Upper lobe of left lung (tissue), 6 donors: ENCODE data around the gene UTS2B. TPM values are rescaled to one million over a fixed set of nuclear protein-coding genes. Genes with fewer than 3 reads are reported as not detected.
A peak's percentile ranks its signal among the peaks of the same experiment; 100 is the strongest.

Experiments used
- ATAC-seq, 2 donors: fragments of 200-7000 bp; cut with Tn5 transposase; one replicate each; pipeline ENCODE4 v1.9.1; 2022; ENCODE audit warnings: mild to moderate bottlenecking in 2 of 2, moderate library complexity in 2 of 2; ENCODE audit not compliant: low FRiP score in 2 of 2
- DNase-seq, 2 donors: peaks; one replicate each; pipeline ENCODE4 v3.0.0-alpha.2; 2019 to 2020
- H3K27ac ChIP-seq, 4 donors: fragments of 200-600 bp; sonication (generic); one replicate each; pipeline ENCODE4 v1.5.1; 2016 to 2019
- H3K27me3 ChIP-seq, 4 donors: fragments of 200-600 bp; sonication (generic); one replicate each; pipeline ENCODE4 v1.5.1; 2017 to 2019
- H3K36me3 ChIP-seq, 4 donors: fragments of 200-600 bp; sonication (generic); one replicate each; pipeline ENCODE4 v1.5.1; 2016 to 2019
- H3K4me1 ChIP-seq, 4 donors: fragments of 200-600 bp; sonication (generic); one replicate each; pipeline ENCODE4 v1.5.1; 2018 to 2019
- H3K4me3 ChIP-seq, 4 donors: fragments of 200-600 bp; sonication (generic); one replicate each; pipeline ENCODE4 v1.5.1; 2017 to 2019; ENCODE audit warnings: mild to moderate bottlenecking in 2 of 4, moderate library complexity in 1 of 4
- H3K9me3 ChIP-seq, 4 donors: fragments of 200-600 bp; sonication (generic); one replicate each; pipeline ENCODE4 v1.5.1; 2018 to 2019
- EP300 ChIP-seq, 4 donors: sonication (generic); formaldehyde crosslinking; IDR thresholded peaks; one replicate each; pipeline ENCODE4 v1.5.1; 2017; ENCODE audit warnings: antibody characterized with exemption in 4 of 4, control low read depth in 2 of 4
- POLR2A ChIP-seq, 4 donors: fragments of 450-650 bp; IDR thresholded peaks; one replicate each; pipeline ENCODE4 v1.5.1; 2016 to 2017; ENCODE audit warnings: antibody characterized with exemption in 4 of 4, mild to moderate bottlenecking in 2 of 4
- POLR2AphosphoS5 ChIP-seq, 2 donors: sonication (generic); formaldehyde crosslinking; IDR thresholded peaks; one replicate each; pipeline ENCODE4 v1.5.1; 2017; ENCODE audit warnings: antibody characterized with exemption in 2 of 2
- WGBS, 2 donors: methylation state at CpG; one replicate each; pipeline ENCODE4 v1.1.5; 2017 to 2018; 5-methylcytosine and 5-hydroxymethylcytosine counted together
- total RNA-seq, 6 donors: library from RNA; depleted of rRNA in 4 of 6; stranded (reverse); fragments of >200 nt in 4 of 6; gene quantifications; one replicate each; pipeline versions ENCODE4 v1.1.0 to v1.2.1, GENCODE V29; 2016 to 2021
- TF ChIP-seq, protein P1 (sequence below), 6 experiments: fragments of 450-650 bp in 4 of 6; fragments of 200-600 bp in 2 of 6; sonication (generic) in 2 of 6; IDR thresholded peaks; one replicate each; pipeline ENCODE4 v1.5.1; 2016 to 2019; ENCODE audit warnings: antibody characterized with exemption in 6 of 6
- donor health status: DM: no; HTN: no; CAD: no; lungs with moderate emphysema.
- donor health status: DM: no; HTN: yes; CAD: no; lungs with severe emphysema.

Gene UTS2B
- total RNA-seq, 6 donors from 2014 or later, result 0.37 to 0.98 (median 0.74) TPM; not detected in 3

DNA sequence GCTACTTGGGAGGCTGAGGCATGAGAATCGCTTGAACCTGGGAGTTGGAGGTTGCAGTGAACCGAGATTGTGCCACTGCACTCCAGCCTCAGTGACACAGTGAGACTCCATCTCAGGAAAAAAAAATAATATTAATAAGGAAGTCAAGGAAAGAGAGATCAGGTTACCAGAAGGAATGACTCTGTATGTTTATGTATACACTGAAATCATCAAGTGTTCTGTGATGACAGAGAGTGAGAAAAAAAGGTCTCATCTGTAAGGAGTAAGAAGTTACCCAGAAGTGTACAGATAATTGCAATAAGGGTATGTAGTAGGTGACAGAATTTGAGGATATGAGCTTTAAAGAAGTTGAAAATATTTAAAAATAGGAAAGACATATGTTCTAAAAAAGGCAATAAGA, 5.4 kb downstream of the UTS2B start:
- 92 to 94% methylated on average over 2 of the region's 2 CpGs for WGBS, 2 donors
- no peak for ATAC-seq

GRCh38 chr3:191321019-191321767, 9.1 kb downstream of the UTS2B start:
- no peak overlapping the region for H3K4me3 ChIP-seq
- ATAC-seq, result no peak
- no peaks in the 10 kb centered on the region for H3K27me3 ChIP-seq
- H3K9me3 ChIP-seq, result peaks cover 0 to 5% (median 0%) of the 10 kb centered on the region in 4 donors
- no peak overlapping the region for H3K27ac ChIP-seq
- TF ChIP-seq EP300 (IDR thresholded peaks at IDR 0.05) (no peak), POLR2A (IDR thresholded peaks at IDR 0.05) (no peak), POLR2AphosphoS5 (IDR thresholded peaks at IDR 0.05) (no peak)
- TF ChIP-seq, protein P1, sequence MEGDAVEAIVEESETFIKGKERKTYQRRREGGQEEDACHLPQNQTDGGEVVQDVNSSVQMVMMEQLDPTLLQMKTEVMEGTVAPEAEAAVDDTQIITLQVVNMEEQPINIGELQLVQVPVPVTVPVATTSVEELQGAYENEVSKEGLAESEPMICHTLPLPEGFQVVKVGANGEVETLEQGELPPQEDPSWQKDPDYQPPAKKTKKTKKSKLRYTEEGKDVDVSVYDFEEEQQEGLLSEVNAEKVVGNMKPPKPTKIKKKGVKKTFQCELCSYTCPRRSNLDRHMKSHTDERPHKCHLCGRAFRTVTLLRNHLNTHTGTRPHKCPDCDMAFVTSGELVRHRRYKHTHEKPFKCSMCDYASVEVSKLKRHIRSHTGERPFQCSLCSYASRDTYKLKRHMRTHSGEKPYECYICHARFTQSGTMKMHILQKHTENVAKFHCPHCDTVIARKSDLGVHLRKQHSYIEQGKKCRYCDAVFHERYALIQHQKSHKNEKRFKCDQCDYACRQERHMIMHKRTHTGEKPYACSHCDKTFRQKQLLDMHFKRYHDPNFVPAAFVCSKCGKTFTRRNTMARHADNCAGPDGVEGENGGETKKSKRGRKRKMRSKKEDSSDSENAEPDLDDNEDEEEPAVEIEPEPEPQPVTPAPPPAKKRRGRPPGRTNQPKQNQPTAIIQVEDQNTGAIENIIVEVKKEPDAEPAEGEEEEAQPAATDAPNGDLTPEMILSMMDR (IDR thresholded peaks at IDR 0.05), result no peak
- DNase-seq, result no peak
- 89 to 92% methylated on average over 4 of the region's 4 CpGs for WGBS, 2 donors
- no peaks in the 10 kb centered on the region for H3K4me1 ChIP-seq
- no peaks in the 10 kb centered on the region for H3K36me3 ChIP-seq

More for the DNA sequence above, 5.4 kb downstream of the UTS2B start:
- no peak for DNase-seq
- TF ChIP-seq POLR2AphosphoS5 (IDR thresholded peaks at IDR 0.05) (no peak), POLR2A (IDR thresholded peaks at IDR 0.05) (no peak), EP300 (IDR thresholded peaks at IDR 0.05) (no peak)
- TF ChIP-seq, protein P1 (IDR thresholded peaks at IDR 0.05), result no peak
- H3K4me1 ChIP-seq, result peaks cover 0 to 5% (median 0%) of the 10 kb centered on the region in 4 donors
- H3K27me3 ChIP-seq, result peaks cover 0 to 6% (median 0%) of the 10 kb centered on the region in 4 donors
- H3K4me3 ChIP-seq, result no peak overlapping the region
- H3K9me3 ChIP-seq, result no peaks in the 10 kb centered on the region
- H3K36me3 ChIP-seq, result no peaks in the 10 kb centered on the region
- H3K27ac ChIP-seq, result no peak overlapping the region

DNA sequence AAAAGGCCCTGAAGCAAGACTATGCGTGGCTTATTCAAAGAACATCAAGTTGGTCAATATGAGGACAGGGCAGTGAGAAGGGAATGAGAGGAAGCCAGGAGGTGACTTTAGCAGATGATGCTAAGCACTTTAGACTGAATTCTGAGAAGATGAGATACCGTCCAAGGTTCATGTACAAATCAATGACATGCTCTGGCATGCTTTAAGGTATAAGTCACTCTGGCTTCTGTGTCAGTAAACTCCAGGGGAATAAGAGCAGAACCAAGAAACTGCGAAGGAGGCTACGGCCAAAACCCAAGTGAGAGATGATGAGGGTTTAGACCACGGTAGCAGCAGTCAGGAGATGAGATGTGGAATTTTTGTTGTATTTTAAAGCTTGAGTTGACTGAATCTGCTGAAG, 10.0 kb downstream of the UTS2B start:
- H3K9me3 ChIP-seq, result peaks cover 0 to 5% (median 0%) of the 10 kb centered on the region in 4 donors
- TF ChIP-seq POLR2AphosphoS5 (IDR thresholded peaks at IDR 0.05), result no peak
- no peak for TF ChIP-seq EP300 (IDR thresholded peaks at IDR 0.05)
- TF ChIP-seq, protein P1 (IDR thresholded peaks at IDR 0.05), result no peak
- no peak for TF ChIP-seq POLR2A (IDR thresholded peaks at IDR 0.05)
- no peaks in the 10 kb centered on the region for H3K27me3 ChIP-seq
- H3K4me3 ChIP-seq, result no peak overlapping the region
- H3K27ac ChIP-seq, result no peak overlapping the region
- DNase-seq (no peak), ATAC-seq (no peak)
- no peaks in the 10 kb centered on the region for H3K4me1 ChIP-seq
- 96 to 99% methylated on average over 5 of the region's 5 CpGs for WGBS, 2 donors
- H3K36me3 ChIP-seq, result no peaks in the 10 kb centered on the region

GRCh38 chr3:191316876-191317603, 13.3 kb downstream of the UTS2B start:
- ATAC-seq (peak; percentile 30 to 32), DNase-seq (peak in 1 of 2 donors; percentile 82)
- Histone ChIP-seq H3K4me1 (no peaks in the 10 kb centered on the region), H3K36me3 (no peaks in the 10 kb centered on the region), H3K4me3 (no peak overlapping the region), H3K27ac (no peak overlapping the region), H3K27me3 (no peaks in the 10 kb centered on the region), H3K9me3 (peaks cover 0 to 5% (median 0%) of the 10 kb centered on the region in 4 donors)
- 95 to 97% methylated on average over 24 to 38 of the region's 40 CpGs for WGBS, 2 donors
- TF ChIP-seq POLR2AphosphoS5 (IDR thresholded peaks at IDR 0.05) (no peak), EP300 (IDR thresholded peaks at IDR 0.05) (no peak), POLR2A (IDR thresholded peaks at IDR 0.05) (no peak)
- TF ChIP-seq, protein P1 (IDR thresholded peaks at IDR 0.05), result no peak
